Heart left ventricle (tissue), 16 donors: ENCODE data around the gene IQGAP2. TPM values are rescaled to one million over a fixed set of nuclear protein-coding genes. Genes with fewer than 3 reads are reported as not detected.

ENCODE experiments used
- ATAC-seq, 4 donors: fragments of 200-7000 bp; cut with Tn5 transposase; one replicate each; pipeline ENCODE4 v1.9.1; 2020 to 2022; ENCODE audit warnings: moderate library complexity in 4 of 4, mild to moderate bottlenecking in 3 of 4, moderate number of reproducible peaks in 1 of 4
- DNase-seq, 5 donors: peaks; one replicate each; pipeline ENCODE4 v3.0.0-alpha.2; 2020
- H3K27ac ChIP-seq, 12 donors: fragments of 200-600 bp; sonication (generic) in 4 of 12; one replicate each; pipeline versions ENCODE4 v1.5.0 to v1.8.0; 2016 to 2022; ENCODE audit warnings: mild to moderate bottlenecking in 2 of 12
- H3K27me3 ChIP-seq, 9 donors: fragments of 200-600 bp; sonication (generic) in 2 of 9; one replicate each; pipeline versions ENCODE4 v1.5.1 to v1.8.0; 2016 to 2022; ENCODE audit warnings: mild to moderate bottlenecking in 3 of 9
- H3K36me3 ChIP-seq, 9 donors: fragments of 200-600 bp; sonication (generic) in 2 of 9; one replicate each; pipeline versions ENCODE4 v1.5.0 to v1.8.0; 2018 to 2022; ENCODE audit warnings: mild to moderate bottlenecking in 2 of 9
- H3K4me1 ChIP-seq, 12 donors: fragments of 200-600 bp; sonication (generic) in 4 of 12; one replicate each; pipeline versions ENCODE4 v1.5.0 to v1.8.0; 2016 to 2022; ENCODE audit warnings: mild to moderate bottlenecking in 3 of 12
- H3K4me3 ChIP-seq, 12 donors: fragments of 200-600 bp; sonication (generic) in 4 of 12; one replicate each; pipeline versions ENCODE4 v1.5.0 to v1.8.0; 2017 to 2022; ENCODE audit warnings: mild to moderate bottlenecking in 9 of 12, moderate library complexity in 4 of 12
- H3K9me3 ChIP-seq, 12 donors: fragments of 200-600 bp; sonication (generic) in 4 of 12; one replicate each; pipeline versions ENCODE4 v1.5.0 to v1.8.0; 2016 to 2022; ENCODE audit warnings: mild to moderate bottlenecking in 1 of 12
- CTCF ChIP-seq, 12 donors: fragments of 200-600 bp; sonication (generic) in 4 of 12; IDR thresholded peaks; one replicate each; pipeline versions ENCODE4 v1.5.0 to v1.8.0; 2018 to 2022; ENCODE audit warnings: antibody characterized with exemption in 12 of 12, mild to moderate bottlenecking in 5 of 12
- POLR2A ChIP-seq, 2 donors: fragments of 450-650 bp; IDR thresholded peaks; one replicate each; pipeline ENCODE4 v1.6.1; 2017; ENCODE audit warnings: antibody characterized with exemption in 2 of 2, mild to moderate bottlenecking in 2 of 2, moderate library complexity in 2 of 2
- WGBS, 4 donors: extraction: QIAGEN DNeasy Blood & Tissue Kit in 2 of 4; methylation state at CpG; one replicate each; pipeline versions ENCODE4 v1.1.5 to v1.1.7; 2013 to 2018; 5-methylcytosine and 5-hydroxymethylcytosine counted together
- intact Hi-C, 10 donors: fragments of 100-400 bp; cut with DNase I; formaldehyde crosslinking; loops; one replicate each; pipeline versions ENCODE4 v1.11.1 to v1.14.2; 2022
- polyA plus RNA-seq, 2 donors: library from polyadenylated mRNA; stranded (reverse); fragments of 200-250 nt; gene quantifications; one replicate each; pipeline ENCODE4 v1.2.3, GENCODE V29; 2013
- total RNA-seq, 9 donors: library from RNA; depleted of rRNA in 2 of 9; stranded (reverse); fragments of >200 nt in 2 of 9; fragmentation: NEBNext Ultra II Directional in 3 of 9; extraction: Animal tissue kit (Norgen Biotek cat#: 25700) in 3 of 9; gene quantifications; one replicate each; pipeline versions ENCODE4 v1.1.0 to v1.2.4, GENCODE V29; 2016 to 2023
- donor health status: ischemic (EF 13 %, LVEDD 7.1; RV severe dilation, severe dysfunction).
- donor health status: healthy with polysubstance abuse.
- donor health status: DM: no; HTN: yes; CAD: no.
- donor health status: DM: no; HTN: no; CAD: no.
- donor health status: ischemic (EF 25% LVEDD 6.9; RV normal size, moderate dysfunction).
- donor health status: ischemic (EF 25% LVEDD 5.7; RV mildly dilated, moderate dysfunction).
- donor health status: healthy.
- donor health status: DM: yes; HTN: yes; CAD: no.
- donor health status: ischemic (EF 35%, LVEDD 5.7; RV mildly dilated, moderate dysfunction).
- donor health status: nonischemic (EF 11% LVEDD 7.7; RV severe dilation, severe dysfunction).
- donor health status: DM: yes; HTN: yes; CAD: no.
- donor health status: PGD.
- donor health status: ischemic (EF 29% LVEDD 5.4; RV normal size, mild dysfunction).
- donor health status: nonischemic (EF 23%, LVEDD 6.1; RV moderate dilation, normal function).

IQGAP2 gene
- total and polyA plus RNA-seq, 11 donors, result 1.7 to 35.4 (median 6.1) TPM

- intact Hi-C loops, result no loop called here
Measured at GRCh38 chr5:76388236-76388635, 14.8 kb upstream of the IQGAP2 start.

GRCh38 chr5:76388791-76389512, 14.1 kb upstream of the IQGAP2 start:
- ATAC-seq, result no peak
- Histone ChIP-seq H3K9me3 (no peaks in the 10 kb centered on the region), H3K27me3 (peaks cover 0 to 3% (median 0%) of the 10 kb centered on the region in 9 donors), H3K36me3 (no peaks in the 10 kb centered on the region), H3K4me1 (peaks cover 0 to 6% (median 0%) of the 10 kb centered on the region in 12 donors), H3K27ac (no peak overlapping the region), H3K4me3 (no peak overlapping the region)
- intact Hi-C loops, result no loop called here
- TF ChIP-seq CTCF (IDR thresholded peaks at IDR 0.05) (no peak), POLR2A (IDR thresholded peaks at IDR 0.05) (no peak)
- DNase-seq, result no peak
- whole genome bisulfite sequencing, 4 donors, result 84 to 91% (median 87%) methylated on average over 11 of the region's 11 CpGs

More at GRCh38 chr5:76388236-76388635, 14.8 kb upstream of the IQGAP2 start:
- peaks cover 0 to 3% (median 0%) of the 10 kb centered on the region in 9 donors for H3K27me3 ChIP-seq
- 92 to 99% (median 95%) methylated on average over 1 of the region's 1 CpG for WGBS, 4 donors
- no peak for TF ChIP-seq POLR2A (IDR thresholded peaks at IDR 0.05)
- no peak for TF ChIP-seq CTCF (IDR thresholded peaks at IDR 0.05)
- no peaks in the 10 kb centered on the region for H3K36me3 ChIP-seq
- H3K4me3 ChIP-seq, result no peak overlapping the region
- H3K27ac ChIP-seq, result no peak overlapping the region
- H3K9me3 ChIP-seq, result no peaks in the 10 kb centered on the region
- peaks cover 0 to 6% (median 0%) of the 10 kb centered on the region in 12 donors for H3K4me1 ChIP-seq
- DNase-seq (no peak), ATAC-seq (no peak)

DNA sequence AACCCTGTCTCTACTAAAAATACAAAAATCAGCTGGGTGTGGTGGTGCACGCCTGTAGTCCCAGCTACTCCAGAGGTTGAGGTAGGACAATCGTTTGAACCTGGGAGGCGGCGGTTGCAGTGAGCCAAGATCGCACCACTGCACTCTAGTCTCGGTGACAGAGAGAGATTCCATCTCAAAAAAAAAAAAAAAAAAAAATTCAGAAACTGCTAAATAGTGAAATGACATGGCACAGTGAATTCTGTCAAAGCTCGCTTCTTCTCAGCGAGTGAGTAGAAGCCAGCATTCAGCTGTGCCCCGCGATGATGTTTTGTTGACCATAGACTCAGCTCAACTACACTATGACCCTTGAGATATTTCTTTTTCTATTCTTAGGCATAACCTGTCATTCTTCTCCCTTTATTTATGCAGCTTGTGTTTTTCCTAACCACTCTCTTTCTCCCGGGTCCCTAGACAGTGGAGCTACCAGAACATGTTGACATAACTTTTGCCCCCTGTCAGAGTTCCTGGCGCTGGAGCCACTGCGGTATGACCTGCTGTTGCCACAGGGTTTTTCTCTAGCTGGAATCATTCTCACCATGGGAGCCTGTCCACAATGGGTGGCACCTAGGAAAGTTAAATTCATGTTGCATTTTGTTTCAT, 13.5 kb upstream of the IQGAP2 start:
- H3K27me3 ChIP-seq, result peaks cover 0 to 3% (median 0%) of the 10 kb centered on the region in 9 donors
- no peaks in the 10 kb centered on the region for H3K36me3 ChIP-seq

More for the DNA sequence above, 13.5 kb upstream of the IQGAP2 start:
- no peak overlapping the region for H3K27ac ChIP-seq
- TF ChIP-seq CTCF (IDR thresholded peaks at IDR 0.05), result no peak
- no peak for TF ChIP-seq POLR2A (IDR thresholded peaks at IDR 0.05)
- DNase-seq, result no peak
- 76 to 86% (median 80%) methylated on average over 13 of the region's 13 CpGs for WGBS, 4 donors
- H3K4me3 ChIP-seq, result no peak overlapping the region
- H3K4me1 ChIP-seq, result peaks cover 0 to 6% (median 0%) of the 10 kb centered on the region in 12 donors
- intact Hi-C loops, result no loop called here
- H3K9me3 ChIP-seq, result no peaks in the 10 kb centered on the region
- no peak for ATAC-seq
